ENCODE results near the gene TTC34. TPM values are rescaled to one million over a fixed set of nuclear protein-coding genes. Genes with fewer than 3 reads are reported as not detected.

TTC34 gene
- polyA plus RNA-seq, 1 donor (not counting 4 experiments of a cell fraction or from before 2014, with no cell fraction given): 0.04 TPM

DNA sequence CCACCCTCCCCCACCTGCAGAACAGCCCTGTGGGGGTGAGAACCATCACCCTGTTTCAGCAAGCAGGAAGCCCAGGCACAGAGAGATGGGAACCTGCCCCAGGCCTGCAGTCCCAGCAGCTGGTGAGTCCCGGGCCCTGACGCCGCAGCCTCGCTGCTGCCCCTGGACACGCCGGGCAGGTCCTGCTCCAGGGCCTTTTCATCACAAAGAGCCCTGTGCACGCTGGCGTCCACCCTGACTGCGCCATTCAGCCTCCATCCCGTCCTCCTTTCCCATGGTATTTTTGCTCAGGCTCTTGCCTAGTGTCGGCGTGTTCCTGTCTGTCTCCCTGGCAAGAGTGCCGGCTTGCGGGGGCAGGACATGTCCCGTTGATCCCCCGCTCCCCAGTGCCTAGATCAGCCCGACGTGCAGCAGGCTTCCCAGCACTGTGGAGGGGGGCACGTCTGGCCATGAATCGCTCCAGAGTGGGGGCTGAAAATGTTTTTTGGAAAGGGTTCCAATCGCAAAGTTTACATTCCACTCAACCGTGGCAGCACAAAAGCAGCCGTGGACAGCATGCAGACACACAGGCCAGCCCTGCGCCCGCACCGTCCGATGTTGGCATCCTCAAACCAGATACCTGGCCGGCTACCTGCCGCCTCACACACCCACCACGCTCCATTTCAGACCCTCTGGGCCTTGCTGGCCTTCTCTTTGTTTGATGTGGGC is 6.3 kb upstream of the TTC34 start:
- Histone ChIP-seq H2AFZ (ENCODE audit: control insufficient read depth, low read length) (no peak overlapping the region), H3K4me2 (ENCODE audit: control insufficient read depth, extremely low read depth, insufficient read depth, low read depth, low read length) (no peak overlapping the region), H3K9me1 (ENCODE audit: control insufficient read depth, extremely low read depth, insufficient read depth, low read length) (no peaks in the 10 kb centered on the region), H3K4me3 (ENCODE audit: control insufficient read depth in 2 of 3, extremely low read depth in 1 of 3, insufficient read depth in 2 of 3, low read depth in 1 of 3, low read length in 3 of 3) (no peak overlapping the region), H3K27me3 (ENCODE audit: control insufficient read depth, extremely low read depth, insufficient read depth, low read length) (no peaks in the 10 kb centered on the region), H3K9me3 (ENCODE audit: control insufficient read depth, low read depth, low read length) (peaks cover 11% of the 10 kb centered on the region), H3K4me1 (ENCODE audit: control insufficient read depth, extremely low read depth, insufficient read depth, low read length) (no peaks in the 10 kb centered on the region), H3K27ac (ENCODE audit: control insufficient read depth, insufficient read depth, low read length) (no peak overlapping the region), H3K9ac (ENCODE audit: control insufficient read depth, extremely low read depth, insufficient read depth, low read length) (no peak overlapping the region), H3K36me3 (ENCODE audit: control insufficient read depth in 2 of 2, extremely low read depth in 1 of 2, insufficient read depth in 2 of 2, low read length in 2 of 2) (no peaks in the 10 kb centered on the region), H3K79me2 (ENCODE audit: control insufficient read depth, insufficient read depth, low read length) (no peaks in the 10 kb centered on the region), H4K20me1 (ENCODE audit: control insufficient read depth, extremely low read depth, insufficient read depth, low read length) (no peaks in the 10 kb centered on the region)
- dilution Hi-C loops (cut with MboI; ENCODE audit: extremely low pct_ligation_motif_present, low sequenced_read_pairs): no loop called here
- no peak for TF ChIP-seq CTCF (optimal IDR thresholded peaks at IDR 0.05 in 1 of 3, IDR thresholded peaks at IDR 0.05 in 1 of 3, conservative IDR thresholded peaks at IDR 0.05 in 1 of 3; ENCODE audit: extremely low read depth in 1 of 3, insufficient read depth in 2 of 3, low read length in 3 of 3)
- TF ChIP-seq EZH2 (IDR thresholded peaks at IDR 0.05; ENCODE audit: low read length): no peak
- DNase-seq (ENCODE audit: low read depth, low spot score) (no peak), FAIRE-seq (no peak)

DNA sequence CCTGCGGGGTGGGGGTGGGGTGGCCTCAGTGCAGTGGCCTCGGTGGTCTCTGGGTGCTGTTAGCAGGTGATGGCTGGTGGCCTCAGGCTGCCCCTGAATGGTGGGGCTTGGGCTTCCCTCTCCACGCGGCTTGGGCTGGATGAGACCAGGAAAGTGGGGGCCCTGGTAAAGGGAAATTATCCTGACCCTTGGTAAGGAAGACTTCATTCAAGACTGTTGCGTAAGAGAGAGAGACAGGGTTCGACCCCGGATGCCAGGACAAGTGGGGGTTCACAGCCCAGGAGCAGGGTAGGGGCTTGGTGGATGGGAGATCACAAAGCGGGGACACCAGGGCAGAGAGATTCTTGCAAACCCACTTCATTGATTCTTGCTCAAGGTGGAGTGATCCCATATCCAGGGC is 5.5 kb upstream of the TTC34 start:
- H3K27ac ChIP-seq (ENCODE audit: control insufficient read depth, insufficient read depth, low read length): no peak overlapping the region
- H3K4me3 ChIP-seq (ENCODE audit: control insufficient read depth in 2 of 3, extremely low read depth in 1 of 3, insufficient read depth in 2 of 3, low read depth in 1 of 3, low read length in 3 of 3): no peak overlapping the region
- no peaks in the 10 kb centered on the region for H3K4me1 ChIP-seq (ENCODE audit: control insufficient read depth, extremely low read depth, insufficient read depth, low read length)
- dilution Hi-C loops (cut with MboI; ENCODE audit: extremely low pct_ligation_motif_present, low sequenced_read_pairs): no loop called here
- no peaks in the 10 kb centered on the region for H3K79me2 ChIP-seq (ENCODE audit: control insufficient read depth, insufficient read depth, low read length)
- no peaks in the 10 kb centered on the region for H4K20me1 ChIP-seq (ENCODE audit: control insufficient read depth, extremely low read depth, insufficient read depth, low read length)
- H3K9me3 ChIP-seq (ENCODE audit: control insufficient read depth, low read depth, low read length): peaks cover 6% of the 10 kb centered on the region
- no peaks in the 10 kb centered on the region for H3K36me3 ChIP-seq (ENCODE audit: control insufficient read depth in 2 of 2, extremely low read depth in 1 of 2, insufficient read depth in 2 of 2, low read length in 2 of 2)
- no peak overlapping the region for H3K4me2 ChIP-seq (ENCODE audit: control insufficient read depth, extremely low read depth, insufficient read depth, low read depth, low read length)
- FAIRE-seq (no peak), DNase-seq (ENCODE audit: low read depth, low spot score) (no peak)
- H2AFZ ChIP-seq (ENCODE audit: control insufficient read depth, low read length): no peak overlapping the region
- no peaks in the 10 kb centered on the region for H3K27me3 ChIP-seq (ENCODE audit: control insufficient read depth, extremely low read depth, insufficient read depth, low read length)
- TF ChIP-seq CTCF (optimal IDR thresholded peaks at IDR 0.05 in 1 of 3, IDR thresholded peaks at IDR 0.05 in 1 of 3, conservative IDR thresholded peaks at IDR 0.05 in 1 of 3; ENCODE audit: extremely low read depth in 1 of 3, insufficient read depth in 2 of 3, low read length in 3 of 3) (no peak), EZH2 (IDR thresholded peaks at IDR 0.05; ENCODE audit: low read length) (no peak)
- H3K9me1 ChIP-seq (ENCODE audit: control insufficient read depth, extremely low read depth, insufficient read depth, low read length): no peaks in the 10 kb centered on the region
- no peak overlapping the region for H3K9ac ChIP-seq (ENCODE audit: control insufficient read depth, extremely low read depth, insufficient read depth, low read length)
